BJ (cell line): ENCODE data around the gene PSMA4. TPM values are rescaled to one million over a fixed set of nuclear protein-coding genes. Genes with fewer than 3 reads are reported as not detected.
"Not testable (repeated sequence)": the region's sequence is repeated elsewhere in the genome, so short reads cannot be mapped to it uniquely, and the experiment has no call there.

ENCODE experiments used
- CTCF ChIA-PET: fragments of 350-600 bp; formaldehyde crosslinking; extraction: SDS; loops from one replicate; lab custom pipeline; 2021; ENCODE audit warnings: antibody characterized with exemption, inconsistent platforms; lab: Yijun Ruan, JAX
- POLR2A ChIA-PET: fragments of 300-600 bp; sonication (Branson Sonifier 250); formaldehyde crosslinking; extraction: SDS; loops from one replicate; lab custom pipeline; 2021; ENCODE audit warnings: antibody characterized with exemption; lab: Charles Lee
- DNase-seq: peaks from one replicate; pipeline ENCODE4 v3.0.0-alpha.2; 2011; ENCODE audit warnings: low read depth
- H3K27me3 ChIP-seq: 2 replicates; pipeline ENCODE4 v1.6.0; 2011; ENCODE audit warnings: low read length; ENCODE audit not compliant: control insufficient read depth, insufficient read depth
- H3K36me3 ChIP-seq: 2 replicates; pipeline ENCODE4 v1.5.1; 2011; ENCODE audit warnings: low read length; ENCODE audit not compliant: control insufficient read depth, insufficient read depth
- H3K4me3 ChIP-seq: 2 replicates; pipeline ENCODE4 v1.5.1; 2011; ENCODE audit warnings: low read depth, mild to moderate bottlenecking, control low read depth, low read length
- polyA plus RNA-seq: library from polyadenylated mRNA; depleted of rRNA; stranded (reverse); fragments of >200 nt; gene quantifications from 2 replicates; pipeline ENCODE4 v1.2.3, GENCODE V29; 2011
- TF ChIP-seq, protein P1 (sequence below): IDR thresholded peaks from 2 replicates; pipeline ENCODE4 v1.5.1; 2011; ENCODE audit warnings: low read depth, mild to moderate bottlenecking, control low read depth, inconsistent platforms, low read length, moderate library complexity; ENCODE audit not compliant: insufficient read depth

Gene PSMA4
- polyA plus RNA-seq, 1 experiment = 115 TPM

- Histone ChIP-seq H3K36me3 (no peaks in the 10 kb centered on the region), H3K27me3 (no peaks in the 10 kb centered on the region), H3K4me3 (peak within 1 kb of the TSS; percentile 77)
- TF ChIP-seq, protein P1, sequence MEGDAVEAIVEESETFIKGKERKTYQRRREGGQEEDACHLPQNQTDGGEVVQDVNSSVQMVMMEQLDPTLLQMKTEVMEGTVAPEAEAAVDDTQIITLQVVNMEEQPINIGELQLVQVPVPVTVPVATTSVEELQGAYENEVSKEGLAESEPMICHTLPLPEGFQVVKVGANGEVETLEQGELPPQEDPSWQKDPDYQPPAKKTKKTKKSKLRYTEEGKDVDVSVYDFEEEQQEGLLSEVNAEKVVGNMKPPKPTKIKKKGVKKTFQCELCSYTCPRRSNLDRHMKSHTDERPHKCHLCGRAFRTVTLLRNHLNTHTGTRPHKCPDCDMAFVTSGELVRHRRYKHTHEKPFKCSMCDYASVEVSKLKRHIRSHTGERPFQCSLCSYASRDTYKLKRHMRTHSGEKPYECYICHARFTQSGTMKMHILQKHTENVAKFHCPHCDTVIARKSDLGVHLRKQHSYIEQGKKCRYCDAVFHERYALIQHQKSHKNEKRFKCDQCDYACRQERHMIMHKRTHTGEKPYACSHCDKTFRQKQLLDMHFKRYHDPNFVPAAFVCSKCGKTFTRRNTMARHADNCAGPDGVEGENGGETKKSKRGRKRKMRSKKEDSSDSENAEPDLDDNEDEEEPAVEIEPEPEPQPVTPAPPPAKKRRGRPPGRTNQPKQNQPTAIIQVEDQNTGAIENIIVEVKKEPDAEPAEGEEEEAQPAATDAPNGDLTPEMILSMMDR = no peak
- peak; percentile 91 for DNase-seq
- CTCF ChIA-PET = no interaction called here
- POLR2A ChIA-PET = no interaction called here
These were observed 33.0 kb upstream of the PSMA4 start, which contains the start of gene HYKK for GRCh38 chr15:78506971-78507830. Gene HYKK, plus strand, starts transcription at chr15:78507577. Its CDS starts 5,512 bp downstream, at chr15:78513089.

DNA sequence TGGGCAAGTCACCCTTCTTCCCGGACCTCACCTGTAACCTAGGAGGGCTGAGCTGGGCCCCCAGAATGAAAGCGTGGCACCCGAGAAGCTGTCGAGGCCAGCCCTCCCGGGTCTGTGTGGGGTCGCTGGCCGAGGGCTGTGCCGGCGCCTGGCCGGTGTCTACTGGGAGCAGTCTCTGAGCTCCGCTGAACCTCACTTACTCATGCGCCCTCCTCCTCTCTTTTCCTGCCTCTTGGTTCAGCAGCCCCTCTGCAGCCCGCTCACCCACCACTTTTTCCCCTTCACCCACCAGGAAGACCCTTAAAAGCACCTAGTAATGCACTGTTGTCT, 32.4 kb upstream of the PSMA4 start:
- no peak for DNase-seq
- Histone ChIP-seq H3K4me3 (peak overlapping the region; percentile 77), H3K27me3 (no peaks in the 10 kb centered on the region), H3K36me3 (no peaks in the 10 kb centered on the region)
- ChIA-PET CTCF (no interaction called here), POLR2A (no interaction called here)
- TF ChIP-seq, protein P1 = no peak

GRCh38 chr15:78508272-78508671, 32.0 kb upstream of the PSMA4 start:
- peak overlapping the region; percentile 77 for H3K4me3 ChIP-seq
- CTCF ChIA-PET = no interaction called here

DNA sequence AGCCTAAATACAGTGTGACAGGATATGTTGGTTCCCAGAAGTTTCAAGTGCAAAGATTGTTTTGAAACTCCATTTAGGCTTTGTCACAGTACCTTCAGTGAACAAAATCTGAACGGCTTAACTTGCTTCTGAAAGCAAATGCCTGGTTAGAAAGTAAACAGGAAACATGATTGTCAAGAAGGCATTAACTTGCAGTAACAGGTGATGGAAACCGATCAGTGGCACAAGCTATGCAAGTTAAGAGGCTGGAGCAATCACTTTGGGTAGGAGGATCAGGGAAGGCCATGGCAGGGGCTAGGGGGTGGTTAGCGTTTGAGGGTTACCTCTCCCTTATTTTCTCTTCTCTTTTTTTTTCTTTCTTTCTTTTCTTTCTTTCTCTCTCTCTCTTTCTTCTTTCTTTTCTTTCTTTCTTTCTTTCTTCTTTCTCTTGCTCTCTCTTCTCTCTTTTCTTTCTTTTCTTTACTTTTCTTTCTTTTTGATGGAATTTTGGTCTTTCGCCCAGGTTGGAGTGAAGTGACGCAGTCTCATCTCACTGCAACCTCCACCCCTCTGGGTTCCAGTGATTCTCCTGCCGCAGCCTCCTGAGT, 30.4 kb upstream of the PSMA4 start:
- Histone ChIP-seq H3K36me3 (no peaks in the 10 kb centered on the region), H3K4me3 (no peak overlapping the region), H3K27me3 (no peaks in the 10 kb centered on the region)
- ChIA-PET POLR2A (no interaction called here), CTCF (no interaction called here)
- no peak for DNase-seq
- TF ChIP-seq, protein P1 = no peak

More at GRCh38 chr15:78508272-78508671, 32.0 kb upstream of the PSMA4 start:
- no peaks in the 10 kb centered on the region for H3K27me3 ChIP-seq
- DNase-seq = no peak
- TF ChIP-seq, protein P1 = no peak
- POLR2A ChIA-PET = no interaction called here
- no peaks in the 10 kb centered on the region for H3K36me3 ChIP-seq

DNA sequence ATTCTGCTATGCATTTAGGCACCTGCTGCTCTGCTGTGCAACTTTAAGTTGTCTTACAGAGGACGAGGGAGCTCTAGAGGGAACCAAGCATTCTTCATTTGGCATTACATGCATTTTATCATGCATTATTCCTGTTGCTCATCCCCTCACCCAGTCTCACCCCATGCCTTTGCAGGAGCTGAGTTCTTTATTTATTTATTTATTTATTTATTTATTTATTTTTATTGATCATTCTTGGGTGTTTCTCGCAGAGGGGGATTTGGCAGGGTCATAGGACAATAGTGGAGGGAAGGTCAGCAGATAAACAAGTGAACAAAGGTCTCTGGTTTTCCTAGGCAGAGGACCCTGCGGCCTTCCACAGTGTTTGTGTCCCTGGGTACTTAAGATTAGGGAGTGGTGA, 20.2 kb upstream of the PSMA4 start:
- H3K4me3 ChIP-seq, H3K27me3 ChIP-seq, DNase-seq, POLR2A ChIA-PET, CTCF ChIA-PET, H3K36me3 ChIP-seq: not testable (repeated sequence)
